GM20000 (cell line): ENCODE measurements around the gene GNB3.
A peak's percentile ranks its signal among the peaks of the same experiment; 100 is the strongest.

Experiments used
- DNase-seq: peaks from one replicate; pipeline ENCODE4 v3.0.0; 2012; ENCODE audit warnings: low spot score
- TF ChIP-seq, protein P1 (sequence below): IDR thresholded peaks from 2 replicates; pipeline ENCODE4 v1.5.1; 2012; ENCODE audit warnings: mild to moderate bottlenecking, control low read depth; ENCODE audit errors: extremely low read depth, missing control alignments

GNB3 gene

DNA sequence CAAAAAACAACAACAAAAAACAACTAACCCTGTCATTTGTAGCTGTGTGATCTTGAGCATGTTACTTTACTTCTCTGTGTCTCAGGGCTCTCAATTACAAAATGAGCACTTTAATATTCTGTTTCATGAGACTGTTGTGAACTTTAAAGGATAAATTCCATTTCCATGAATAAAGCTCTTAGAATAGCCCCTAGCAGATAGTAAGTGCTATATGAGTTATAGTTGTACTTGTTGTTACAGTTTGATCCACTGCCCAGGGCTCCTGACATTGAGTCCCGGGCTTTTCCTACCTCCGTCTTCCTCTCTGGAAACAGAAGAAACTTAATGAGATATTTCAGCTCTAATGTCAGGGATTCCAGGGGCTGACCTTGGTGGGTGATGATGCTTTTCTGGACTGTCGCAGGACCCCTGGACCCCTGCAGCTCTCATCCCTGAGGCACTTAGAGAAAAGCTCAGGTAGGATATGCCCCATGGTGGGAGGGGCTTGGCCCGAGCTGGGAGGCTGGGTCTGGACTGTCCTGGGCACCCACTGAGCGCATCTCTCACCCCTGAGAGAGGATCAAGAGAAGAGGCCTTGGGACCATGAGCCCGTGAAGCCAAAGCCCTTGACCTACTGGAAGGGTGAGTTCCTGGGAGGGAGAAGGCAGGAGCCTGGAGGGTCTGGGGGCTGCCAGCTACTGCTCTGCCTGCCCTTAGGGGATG is 7.4 kb upstream of the GNB3 start:
- TF ChIP-seq, protein P1, sequence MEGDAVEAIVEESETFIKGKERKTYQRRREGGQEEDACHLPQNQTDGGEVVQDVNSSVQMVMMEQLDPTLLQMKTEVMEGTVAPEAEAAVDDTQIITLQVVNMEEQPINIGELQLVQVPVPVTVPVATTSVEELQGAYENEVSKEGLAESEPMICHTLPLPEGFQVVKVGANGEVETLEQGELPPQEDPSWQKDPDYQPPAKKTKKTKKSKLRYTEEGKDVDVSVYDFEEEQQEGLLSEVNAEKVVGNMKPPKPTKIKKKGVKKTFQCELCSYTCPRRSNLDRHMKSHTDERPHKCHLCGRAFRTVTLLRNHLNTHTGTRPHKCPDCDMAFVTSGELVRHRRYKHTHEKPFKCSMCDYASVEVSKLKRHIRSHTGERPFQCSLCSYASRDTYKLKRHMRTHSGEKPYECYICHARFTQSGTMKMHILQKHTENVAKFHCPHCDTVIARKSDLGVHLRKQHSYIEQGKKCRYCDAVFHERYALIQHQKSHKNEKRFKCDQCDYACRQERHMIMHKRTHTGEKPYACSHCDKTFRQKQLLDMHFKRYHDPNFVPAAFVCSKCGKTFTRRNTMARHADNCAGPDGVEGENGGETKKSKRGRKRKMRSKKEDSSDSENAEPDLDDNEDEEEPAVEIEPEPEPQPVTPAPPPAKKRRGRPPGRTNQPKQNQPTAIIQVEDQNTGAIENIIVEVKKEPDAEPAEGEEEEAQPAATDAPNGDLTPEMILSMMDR, result no peak
- no peak for DNase-seq

DNA sequence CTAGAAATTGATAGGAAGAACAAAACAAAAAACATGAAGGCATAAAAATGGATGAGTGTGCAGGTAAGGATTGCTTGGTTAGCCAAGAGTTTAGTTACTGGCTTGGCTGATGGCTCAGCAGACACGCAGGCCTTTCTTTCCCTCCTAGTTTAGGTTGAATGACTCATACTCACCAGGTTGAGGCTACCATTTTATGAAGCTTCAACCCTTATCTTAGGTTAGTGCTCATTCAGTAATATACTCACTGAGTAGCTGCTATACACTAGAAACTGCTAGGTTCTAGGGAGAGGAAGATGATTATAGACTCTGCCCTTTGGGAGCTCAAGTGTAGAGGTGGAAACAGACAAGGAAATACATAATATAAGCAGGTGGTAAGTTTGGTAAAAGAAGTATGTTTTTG is 6.5 kb upstream of the GNB3 start:
- no peak for DNase-seq
- TF ChIP-seq, protein P1, result no peak

DNA sequence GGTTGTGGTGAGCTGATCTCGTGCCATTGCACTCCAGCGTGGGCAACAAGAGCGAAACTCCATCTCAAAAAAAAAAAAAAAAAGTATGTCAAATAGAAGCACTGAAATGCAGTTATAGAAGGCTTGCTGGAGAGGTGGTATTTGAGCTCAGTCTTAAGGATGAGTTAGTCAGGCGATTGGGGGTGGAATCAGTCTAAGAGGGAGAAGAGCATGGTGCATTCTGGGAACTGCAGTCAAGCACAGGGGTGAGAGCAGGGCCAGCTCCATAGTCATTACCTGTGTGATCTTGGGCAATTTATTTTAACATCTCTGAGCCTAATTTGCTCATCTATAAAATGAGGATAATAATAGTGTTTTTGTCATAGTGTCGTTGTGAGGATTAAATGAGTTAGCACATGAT is 5.9 kb upstream of the GNB3 start:
- no peak for DNase-seq
- TF ChIP-seq, protein P1, result no peak

DNA sequence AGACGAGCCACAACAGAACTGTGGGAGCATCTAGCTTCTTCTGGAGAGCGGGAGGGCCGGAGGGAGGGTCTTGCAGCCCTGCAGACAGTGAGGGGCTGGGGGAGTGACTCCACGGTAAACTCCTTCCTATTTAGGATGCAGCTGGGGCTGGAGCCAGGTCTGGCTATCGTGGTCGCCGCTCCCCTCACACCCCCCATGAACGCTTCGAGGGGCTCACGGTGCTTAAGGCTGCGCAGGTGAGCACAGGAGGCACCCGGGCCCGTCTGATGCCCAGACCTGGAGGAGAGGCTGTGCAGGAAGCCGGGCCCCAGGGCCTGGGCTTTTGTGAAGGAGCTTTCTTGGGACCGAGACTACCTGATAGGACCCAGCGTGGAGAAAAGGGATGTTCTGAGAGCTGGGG is 3.9 kb upstream of the GNB3 start:
- DNase-seq, result no peak
- TF ChIP-seq, protein P1, result no peak

DNA sequence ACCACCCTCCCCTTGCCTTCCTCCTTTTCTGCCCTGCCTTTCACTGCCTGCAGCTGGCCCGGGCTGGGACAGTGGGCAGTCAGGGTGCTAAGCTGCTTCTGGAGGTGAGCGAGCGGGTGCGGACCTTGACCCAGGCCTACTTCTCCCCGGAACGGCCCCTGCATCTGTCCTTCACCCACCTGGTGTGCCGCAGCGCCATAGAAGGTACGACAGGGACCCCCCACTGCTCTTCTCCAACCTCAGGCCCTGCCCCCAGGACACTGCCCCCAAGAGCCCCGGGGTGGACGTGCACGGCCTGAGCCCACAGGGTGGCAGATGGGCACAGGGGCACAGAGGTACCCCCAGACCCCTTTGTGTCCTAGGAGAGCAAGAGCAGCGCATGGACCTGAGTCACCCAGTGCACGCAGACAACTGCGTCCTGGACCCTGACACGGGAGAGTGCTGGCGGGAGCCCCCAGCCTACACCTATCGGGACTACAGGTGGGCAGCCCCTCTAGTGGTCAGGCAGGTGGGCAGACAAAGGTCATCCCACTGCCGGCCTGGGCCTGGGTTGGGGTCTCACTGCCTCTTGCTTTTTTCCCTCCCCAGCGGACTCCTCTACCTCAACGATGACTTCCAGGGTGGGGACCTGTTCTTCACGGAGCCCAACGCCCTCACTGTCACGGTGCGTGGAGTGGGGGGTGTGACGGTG is 3.2 kb upstream of the GNB3 start:
- DNase-seq, result no peak
- TF ChIP-seq, protein P1, result no peak

DNA sequence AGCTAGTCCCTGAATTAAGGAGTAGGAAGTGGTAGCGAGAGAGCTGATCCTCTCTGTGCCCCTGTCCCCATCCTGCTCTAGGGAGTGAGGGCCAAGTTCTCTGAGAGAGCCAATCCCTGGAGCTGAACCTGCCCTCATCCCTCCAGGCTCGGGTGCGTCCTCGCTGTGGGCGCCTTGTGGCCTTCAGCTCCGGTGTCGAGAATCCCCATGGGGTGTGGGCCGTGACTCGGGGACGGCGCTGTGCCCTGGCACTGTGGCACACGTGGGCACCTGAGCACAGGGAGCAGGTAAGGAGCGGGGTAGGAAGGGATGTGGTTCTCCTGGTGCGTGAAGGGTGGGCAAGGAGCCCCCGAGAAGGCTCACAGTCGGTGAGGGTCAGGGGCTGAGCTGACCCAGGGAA is 1.9 kb upstream of the GNB3 start:
- TF ChIP-seq, protein P1, result no peak
- DNase-seq, result no peak

DNA sequence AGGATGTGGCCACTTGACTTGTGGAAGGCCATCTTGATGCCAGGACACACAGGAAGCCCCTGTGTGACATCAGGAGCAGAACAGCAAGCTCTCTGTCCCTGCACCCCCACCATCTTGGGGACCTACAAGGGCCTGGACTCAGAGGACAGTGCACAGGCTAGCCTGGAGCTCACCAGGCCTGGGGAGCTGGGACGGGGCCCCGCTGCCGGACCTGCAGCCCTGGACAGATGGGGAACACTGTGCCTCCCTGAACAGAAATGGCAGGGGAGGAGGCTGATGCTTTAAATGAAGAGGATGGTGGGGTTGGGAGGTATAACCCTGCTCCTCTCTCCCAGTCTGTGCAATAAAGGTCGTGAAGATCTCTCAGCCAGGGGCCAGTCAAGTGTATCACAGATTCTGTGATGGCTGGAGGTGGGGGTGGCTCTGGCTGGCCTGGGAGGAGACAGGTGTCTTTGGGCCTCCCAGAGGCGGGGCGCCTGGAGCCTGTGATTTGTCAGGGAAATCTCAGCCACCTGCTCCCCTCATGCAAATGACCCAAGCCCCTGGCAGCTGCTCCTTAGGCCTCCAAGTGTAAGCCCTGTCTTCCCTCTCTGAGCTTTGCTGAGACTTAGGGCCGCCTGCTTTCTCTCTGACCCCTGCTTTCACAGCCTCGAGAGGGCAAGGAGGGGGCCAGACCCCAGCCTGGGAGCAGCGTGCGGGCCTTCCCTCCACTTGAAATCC is 1.1 kb upstream of the GNB3 start:
- DNase-seq, result peak; percentile 84

More for the DNA sequence above, 1.1 kb upstream of the GNB3 start:
- TF ChIP-seq, protein P1, result no peak
